Lower leg skin (tissue), 3 donors: Measurements from ENCODE around the gene ZNF787.

Experiments
- POLR2A ChIP-seq, 2 donors: fragments of 450-650 bp; IDR thresholded peaks; one replicate each; pipeline ENCODE4 v1.6.1; 2016 to 2017; ENCODE audit warnings: antibody characterized with exemption in 2 of 2, mild to moderate bottlenecking in 1 of 2, moderate library complexity in 1 of 2
- TF ChIP-seq, protein P1 (sequence below), 3 donors: fragments of 450-650 bp; IDR thresholded peaks; one replicate each; pipeline ENCODE4 v1.5.1; 2016; ENCODE audit warnings: antibody characterized with exemption in 3 of 3, mild to moderate bottlenecking in 3 of 3, moderate library complexity in 2 of 3

DNA sequence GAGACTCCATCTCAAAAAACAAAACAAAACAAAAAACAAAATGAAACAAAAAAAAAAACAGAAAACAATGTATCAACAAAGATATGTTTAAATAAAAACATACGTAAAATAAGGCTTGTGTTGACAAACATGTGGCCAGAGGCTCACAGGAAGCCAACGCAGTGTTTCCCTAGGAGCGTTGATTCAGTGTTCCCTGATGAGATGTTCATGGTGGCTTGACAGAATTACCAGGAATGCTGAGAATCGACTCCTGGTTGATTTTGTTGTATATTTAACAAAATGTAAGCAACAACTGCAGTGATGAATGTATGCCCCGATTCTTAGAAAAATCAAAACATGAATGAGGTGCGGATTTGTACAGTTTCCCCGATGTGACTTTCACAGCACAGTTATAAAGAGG, 8.9 kb upstream of the ZNF787 start:
- TF ChIP-seq POLR2A (IDR thresholded peaks at IDR 0.05) = no peak
- TF ChIP-seq, protein P1, sequence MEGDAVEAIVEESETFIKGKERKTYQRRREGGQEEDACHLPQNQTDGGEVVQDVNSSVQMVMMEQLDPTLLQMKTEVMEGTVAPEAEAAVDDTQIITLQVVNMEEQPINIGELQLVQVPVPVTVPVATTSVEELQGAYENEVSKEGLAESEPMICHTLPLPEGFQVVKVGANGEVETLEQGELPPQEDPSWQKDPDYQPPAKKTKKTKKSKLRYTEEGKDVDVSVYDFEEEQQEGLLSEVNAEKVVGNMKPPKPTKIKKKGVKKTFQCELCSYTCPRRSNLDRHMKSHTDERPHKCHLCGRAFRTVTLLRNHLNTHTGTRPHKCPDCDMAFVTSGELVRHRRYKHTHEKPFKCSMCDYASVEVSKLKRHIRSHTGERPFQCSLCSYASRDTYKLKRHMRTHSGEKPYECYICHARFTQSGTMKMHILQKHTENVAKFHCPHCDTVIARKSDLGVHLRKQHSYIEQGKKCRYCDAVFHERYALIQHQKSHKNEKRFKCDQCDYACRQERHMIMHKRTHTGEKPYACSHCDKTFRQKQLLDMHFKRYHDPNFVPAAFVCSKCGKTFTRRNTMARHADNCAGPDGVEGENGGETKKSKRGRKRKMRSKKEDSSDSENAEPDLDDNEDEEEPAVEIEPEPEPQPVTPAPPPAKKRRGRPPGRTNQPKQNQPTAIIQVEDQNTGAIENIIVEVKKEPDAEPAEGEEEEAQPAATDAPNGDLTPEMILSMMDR (IDR thresholded peaks at IDR 0.05) = no peak
